ENCODE data around the gene ARID5B.

DNA sequence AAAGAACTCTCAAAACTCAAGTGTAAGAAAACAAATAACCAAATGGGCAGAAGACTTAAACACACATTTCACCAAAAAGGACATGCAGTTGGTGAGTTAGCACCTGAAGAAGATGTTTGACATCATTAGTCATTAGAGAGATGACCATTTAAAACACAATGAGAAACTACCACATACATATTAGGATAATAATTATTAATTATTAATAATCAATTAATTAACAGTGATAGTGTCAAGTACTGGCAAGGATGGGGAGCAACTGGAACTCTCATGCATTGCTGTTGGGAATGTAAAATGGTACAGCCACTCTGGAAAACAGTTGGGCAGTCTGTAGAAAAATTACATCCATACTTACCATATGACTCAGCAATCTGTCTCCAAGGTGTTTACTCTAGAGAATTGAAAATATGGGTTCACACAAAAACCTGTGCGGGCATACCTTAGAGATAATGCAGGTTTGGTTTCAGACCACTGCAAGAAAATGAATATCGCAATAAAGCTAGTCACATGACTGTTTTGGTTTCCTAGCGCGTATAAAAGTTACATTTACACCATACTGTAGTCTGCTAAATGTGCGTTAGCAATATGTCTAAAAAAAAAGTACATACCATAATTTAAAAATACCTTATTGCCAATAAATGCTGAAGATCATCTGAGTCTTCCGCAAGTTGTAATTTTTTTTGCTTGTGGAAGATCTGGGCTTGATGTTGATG is 30.3 kb downstream of the ARID5B start:
- TF ChIP-seq, protein P1, sequence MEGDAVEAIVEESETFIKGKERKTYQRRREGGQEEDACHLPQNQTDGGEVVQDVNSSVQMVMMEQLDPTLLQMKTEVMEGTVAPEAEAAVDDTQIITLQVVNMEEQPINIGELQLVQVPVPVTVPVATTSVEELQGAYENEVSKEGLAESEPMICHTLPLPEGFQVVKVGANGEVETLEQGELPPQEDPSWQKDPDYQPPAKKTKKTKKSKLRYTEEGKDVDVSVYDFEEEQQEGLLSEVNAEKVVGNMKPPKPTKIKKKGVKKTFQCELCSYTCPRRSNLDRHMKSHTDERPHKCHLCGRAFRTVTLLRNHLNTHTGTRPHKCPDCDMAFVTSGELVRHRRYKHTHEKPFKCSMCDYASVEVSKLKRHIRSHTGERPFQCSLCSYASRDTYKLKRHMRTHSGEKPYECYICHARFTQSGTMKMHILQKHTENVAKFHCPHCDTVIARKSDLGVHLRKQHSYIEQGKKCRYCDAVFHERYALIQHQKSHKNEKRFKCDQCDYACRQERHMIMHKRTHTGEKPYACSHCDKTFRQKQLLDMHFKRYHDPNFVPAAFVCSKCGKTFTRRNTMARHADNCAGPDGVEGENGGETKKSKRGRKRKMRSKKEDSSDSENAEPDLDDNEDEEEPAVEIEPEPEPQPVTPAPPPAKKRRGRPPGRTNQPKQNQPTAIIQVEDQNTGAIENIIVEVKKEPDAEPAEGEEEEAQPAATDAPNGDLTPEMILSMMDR (IDR thresholded peaks at IDR 0.05; ENCODE audit: poor library complexity) = no peak
- TF ChIP-seq EZH2 (IDR thresholded peaks at IDR 0.05; ENCODE audit: borderline replicate concordance) = no peak
